Right lobe of liver (tissue), 6 donors: ENCODE measurements around the gene FGF2. TPM values are rescaled to one million over a fixed set of nuclear protein-coding genes. Genes with fewer than 3 reads are reported as not detected.

ENCODE experiments used
- ATAC-seq, 4 donors: fragments of 200-7000 bp; cut with Tn5 transposase; one replicate each; pipeline ENCODE4 v1.9.1; 2020; ENCODE audit warnings: mild to moderate bottlenecking in 4 of 4, moderate library complexity in 4 of 4
- DNase-seq, 3 donors: peaks; one replicate each; pipeline ENCODE4 v3.0.0-alpha.2; 2020
- H3K27ac ChIP-seq, 3 donors: fragments of 200-600 bp; one replicate each; pipeline ENCODE4 v1.8.0; 2022
- H3K27me3 ChIP-seq, 2 donors: fragments of 200-600 bp; one replicate each; pipeline ENCODE4 v1.8.0; 2022
- H3K36me3 ChIP-seq, 4 donors: fragments of 200-600 bp; sonication (generic) in 1 of 4; one replicate each; pipeline versions ENCODE4 v1.5.1 to v1.8.0; 2017 to 2022; ENCODE audit warnings: control low read depth in 1 of 4
- H3K4me1 ChIP-seq, 4 donors: fragments of 200-600 bp; sonication (generic) in 1 of 4; one replicate each; pipeline versions ENCODE4 v1.5.1 to v1.8.0; 2017 to 2022; ENCODE audit warnings: control low read depth in 1 of 4
- H3K4me3 ChIP-seq, 3 donors: fragments of 200-600 bp; one replicate each; pipeline ENCODE4 v1.8.0; 2022
- H3K9me3 ChIP-seq, 4 donors: fragments of 200-600 bp; sonication (generic) in 1 of 4; one replicate each; pipeline versions ENCODE4 v1.5.1 to v1.8.0; 2017 to 2022; ENCODE audit warnings: control low read depth in 1 of 4
- POLR2A ChIP-seq: fragments of 450-650 bp; IDR thresholded peaks from one replicate; pipeline ENCODE4 v1.6.1; 2017; ENCODE audit warnings: antibody characterized with exemption, mild to moderate bottlenecking
- WGBS: methylation state at CpG from one replicate; pipeline ENCODE4 v1.1.6; 2018; ENCODE audit warnings: low coverage, low lambda C conversion rate; ENCODE audit not compliant: insufficient coverage; ENCODE audit errors: missing lambda C conversion rate; 5-methylcytosine and 5-hydroxymethylcytosine counted together
- intact Hi-C, 2 donors: fragments of 100-400 bp; cut with DNase I; formaldehyde crosslinking; loops; one replicate each; pipeline versions ENCODE4 v1.11.2 to v1.14.1; 2022
- total RNA-seq, 6 experiments: library from RNA; depleted of rRNA in 2 of 6; stranded (reverse); fragments of >200 nt in 2 of 6; fragmentation: NEBNext Ultra II Directional in 3 of 6; extraction: Animal tissue kit (Norgen Biotek cat#: 25700) in 3 of 6; gene quantifications; one replicate each; pipeline versions ENCODE4 v1.1.0 to v1.2.4, GENCODE V29; 2016 to 2023
- TF ChIP-seq, protein P1 (sequence below), 4 donors: fragments of 200-600 bp in 3 of 4; fragments of 450-650 bp in 1 of 4; IDR thresholded peaks; one replicate each; pipeline versions ENCODE4 v1.5.1 to v1.8.0; 2016 to 2022; ENCODE audit warnings: antibody characterized with exemption in 4 of 4, mild to moderate bottlenecking in 2 of 4
- donor health status: DM: no; HTN: yes; CAD: no.
- donor health status: DM: no; HTN: no; CAD: no.
- donor health status: DM: no; HTN: no; CAD: no.
- donor health status: DM: no; HTN: yes; CAD: no.
- donor health status: DM: no; HTN: yes; CAD: no.

FGF2 gene
- total RNA-seq, 6 experiments from 2014 or later = 0.88 to 1.6 (median 1.1) TPM

DNA sequence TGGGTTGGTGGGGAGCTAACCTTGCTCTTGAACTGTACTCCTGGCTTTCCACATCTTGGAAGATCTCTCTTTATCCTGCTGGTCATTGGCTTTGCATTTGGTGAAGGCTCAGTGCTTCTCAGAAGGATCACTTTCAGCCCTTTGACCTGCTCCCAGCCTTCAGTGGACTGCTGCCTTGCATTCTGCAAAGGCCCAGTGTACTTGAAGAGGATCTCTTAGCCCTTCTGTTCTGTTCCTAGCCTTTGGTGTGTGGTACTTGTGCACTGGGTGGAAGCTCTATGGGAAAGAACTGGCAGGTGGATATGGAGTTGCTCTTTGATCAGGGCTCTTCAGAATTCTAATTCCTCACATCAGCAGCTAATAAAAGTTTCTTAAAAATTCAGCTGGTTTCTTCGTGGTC is 46.5 kb downstream of the FGF2 start:
- WGBS = 67% methylated on average over 1 of the region's 1 CpG
- H3K4me3 ChIP-seq = no peak overlapping the region
- TF ChIP-seq, protein P1, sequence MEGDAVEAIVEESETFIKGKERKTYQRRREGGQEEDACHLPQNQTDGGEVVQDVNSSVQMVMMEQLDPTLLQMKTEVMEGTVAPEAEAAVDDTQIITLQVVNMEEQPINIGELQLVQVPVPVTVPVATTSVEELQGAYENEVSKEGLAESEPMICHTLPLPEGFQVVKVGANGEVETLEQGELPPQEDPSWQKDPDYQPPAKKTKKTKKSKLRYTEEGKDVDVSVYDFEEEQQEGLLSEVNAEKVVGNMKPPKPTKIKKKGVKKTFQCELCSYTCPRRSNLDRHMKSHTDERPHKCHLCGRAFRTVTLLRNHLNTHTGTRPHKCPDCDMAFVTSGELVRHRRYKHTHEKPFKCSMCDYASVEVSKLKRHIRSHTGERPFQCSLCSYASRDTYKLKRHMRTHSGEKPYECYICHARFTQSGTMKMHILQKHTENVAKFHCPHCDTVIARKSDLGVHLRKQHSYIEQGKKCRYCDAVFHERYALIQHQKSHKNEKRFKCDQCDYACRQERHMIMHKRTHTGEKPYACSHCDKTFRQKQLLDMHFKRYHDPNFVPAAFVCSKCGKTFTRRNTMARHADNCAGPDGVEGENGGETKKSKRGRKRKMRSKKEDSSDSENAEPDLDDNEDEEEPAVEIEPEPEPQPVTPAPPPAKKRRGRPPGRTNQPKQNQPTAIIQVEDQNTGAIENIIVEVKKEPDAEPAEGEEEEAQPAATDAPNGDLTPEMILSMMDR (IDR thresholded peaks at IDR 0.05) = no peak
- TF ChIP-seq POLR2A = no peak
- no peaks in the 10 kb centered on the region for H3K27me3 ChIP-seq
- H3K9me3 ChIP-seq = no peaks in the 10 kb centered on the region
- intact Hi-C loops = no loop called here
- H3K36me3 ChIP-seq = no peaks in the 10 kb centered on the region
- peaks cover 0 to 7% (median 0%) of the 10 kb centered on the region in 4 donors for H3K4me1 ChIP-seq
- ATAC-seq (no peak), DNase-seq (no peak)
- no peak overlapping the region for H3K27ac ChIP-seq

DNA sequence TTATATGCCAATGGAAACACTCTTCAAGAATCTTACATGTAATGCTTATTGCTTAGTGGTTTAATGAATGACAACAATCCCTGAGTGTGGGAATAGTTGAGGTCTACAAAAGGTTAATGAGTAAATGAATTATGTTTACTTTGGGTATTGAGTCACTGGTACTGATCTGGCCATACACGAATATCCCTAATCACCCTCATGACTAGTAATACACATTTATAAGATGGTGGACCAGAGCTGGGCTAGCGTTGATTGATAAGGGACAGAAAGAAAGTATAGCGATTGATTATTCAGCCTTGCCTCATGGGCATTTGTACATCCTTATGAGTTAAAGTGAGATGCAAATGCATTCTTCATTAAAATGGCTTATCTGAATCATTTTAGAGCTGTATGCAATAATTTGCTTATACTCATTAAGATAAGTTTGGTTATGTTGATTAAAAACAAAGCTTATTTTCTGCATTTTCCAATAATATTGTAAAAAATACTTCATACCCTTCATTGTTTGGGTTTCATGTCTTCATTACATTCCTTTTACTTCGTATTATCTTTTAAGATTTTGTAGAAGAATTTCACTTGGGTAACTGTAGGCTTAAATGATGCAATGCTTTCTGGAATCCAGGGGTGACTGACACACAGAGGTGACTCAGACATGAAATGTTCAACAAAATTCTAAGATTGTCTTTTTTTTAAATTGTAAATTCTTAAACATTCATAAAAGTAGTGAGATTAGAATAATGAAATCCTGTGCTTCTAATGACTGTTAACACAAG is 47.4 kb downstream of the FGF2 start:
- Histone ChIP-seq H3K36me3 (no peaks in the 10 kb centered on the region), H3K9me3 (no peaks in the 10 kb centered on the region), H3K27ac (no peak overlapping the region), H3K4me1 (peaks cover 0 to 7% (median 0%) of the 10 kb centered on the region in 4 donors), H3K27me3 (no peaks in the 10 kb centered on the region), H3K4me3 (no peak overlapping the region)
- 62% methylated on average over 4 of the region's 4 CpGs for WGBS
- intact Hi-C loops = no loop called here
- ATAC-seq (peak in 1 of 4 donors; percentile 62), DNase-seq (no peak)
- no peak for TF ChIP-seq POLR2A
- TF ChIP-seq, protein P1 (IDR thresholded peaks at IDR 0.05) = no peak

DNA sequence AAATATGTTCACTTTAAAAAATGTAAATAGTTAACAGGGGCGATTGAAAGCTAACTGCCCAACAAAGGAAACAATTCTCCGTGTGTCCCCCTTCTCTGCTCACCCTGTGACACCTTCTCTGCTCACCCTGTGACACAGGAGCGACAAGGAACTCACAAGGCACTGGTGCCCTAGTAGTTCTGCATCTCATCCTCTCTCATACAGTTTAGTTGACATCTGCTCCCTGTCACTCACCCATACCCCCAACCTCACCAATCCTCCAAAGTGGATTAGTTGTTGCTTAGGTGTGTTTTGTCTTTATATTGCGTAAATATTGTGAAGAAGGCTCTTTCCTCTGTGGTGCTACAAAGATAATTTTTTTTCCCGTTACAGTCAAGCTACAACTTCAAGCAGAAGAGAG is 49.3 kb downstream of the FGF2 start:
- DNase-seq (no peak), ATAC-seq (no peak)
- Histone ChIP-seq H3K9me3 (no peaks in the 10 kb centered on the region), H3K4me3 (no peak overlapping the region), H3K36me3 (no peaks in the 10 kb centered on the region), H3K4me1 (peaks cover 0 to 7% (median 0%) of the 10 kb centered on the region in 4 donors), H3K27me3 (no peaks in the 10 kb centered on the region), H3K27ac (no peak overlapping the region)
- intact Hi-C loops = no loop called here
- TF ChIP-seq, protein P1 (IDR thresholded peaks at IDR 0.05) = no peak
- TF ChIP-seq POLR2A = no peak
- WGBS = 78% methylated on average over 5 of the region's 5 CpGs

DNA sequence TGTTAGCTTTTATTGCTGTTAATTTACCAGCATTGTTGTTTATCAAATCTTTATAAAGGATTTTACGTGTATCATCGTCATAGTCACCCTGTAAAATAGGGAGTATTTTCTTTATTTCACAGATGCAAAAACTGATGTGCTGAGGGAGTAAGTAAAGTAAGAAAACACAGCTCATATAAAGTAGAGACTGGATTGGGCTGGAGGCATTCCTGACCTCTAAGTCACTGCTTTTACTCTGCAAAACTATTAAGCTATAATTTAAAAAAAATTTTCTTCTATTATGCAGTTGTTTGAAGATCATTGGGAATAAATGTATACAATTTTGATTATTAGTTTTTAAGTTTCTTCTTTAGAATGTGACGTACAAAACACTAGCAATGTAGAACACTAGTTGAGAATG is 49.8 kb downstream of the FGF2 start:
- no peak for TF ChIP-seq POLR2A
- TF ChIP-seq, protein P1 (IDR thresholded peaks at IDR 0.05) = no peak
- ATAC-seq = no peak
- Histone ChIP-seq H3K27me3 (no peaks in the 10 kb centered on the region), H3K9me3 (no peaks in the 10 kb centered on the region), H3K36me3 (no peaks in the 10 kb centered on the region), H3K4me3 (no peak overlapping the region), H3K27ac (no peak overlapping the region), H3K4me1 (peaks cover 0 to 7% (median 0%) of the 10 kb centered on the region in 4 donors)
- intact Hi-C loops = no loop called here
- WGBS = 95% methylated on average over 3 of the region's 3 CpGs
- DNase-seq = no peak
